ENCODE data around the gene ITGAE. TPM values are rescaled to one million over a fixed set of nuclear protein-coding genes. Genes with fewer than 3 reads are reported as not detected.
A peak's percentile ranks its signal among the peaks of the same experiment; 100 is the strongest.

The ITGAE gene
- total RNA-seq, 1 experiment from 2014 or later = 24.7 TPM

DNA sequence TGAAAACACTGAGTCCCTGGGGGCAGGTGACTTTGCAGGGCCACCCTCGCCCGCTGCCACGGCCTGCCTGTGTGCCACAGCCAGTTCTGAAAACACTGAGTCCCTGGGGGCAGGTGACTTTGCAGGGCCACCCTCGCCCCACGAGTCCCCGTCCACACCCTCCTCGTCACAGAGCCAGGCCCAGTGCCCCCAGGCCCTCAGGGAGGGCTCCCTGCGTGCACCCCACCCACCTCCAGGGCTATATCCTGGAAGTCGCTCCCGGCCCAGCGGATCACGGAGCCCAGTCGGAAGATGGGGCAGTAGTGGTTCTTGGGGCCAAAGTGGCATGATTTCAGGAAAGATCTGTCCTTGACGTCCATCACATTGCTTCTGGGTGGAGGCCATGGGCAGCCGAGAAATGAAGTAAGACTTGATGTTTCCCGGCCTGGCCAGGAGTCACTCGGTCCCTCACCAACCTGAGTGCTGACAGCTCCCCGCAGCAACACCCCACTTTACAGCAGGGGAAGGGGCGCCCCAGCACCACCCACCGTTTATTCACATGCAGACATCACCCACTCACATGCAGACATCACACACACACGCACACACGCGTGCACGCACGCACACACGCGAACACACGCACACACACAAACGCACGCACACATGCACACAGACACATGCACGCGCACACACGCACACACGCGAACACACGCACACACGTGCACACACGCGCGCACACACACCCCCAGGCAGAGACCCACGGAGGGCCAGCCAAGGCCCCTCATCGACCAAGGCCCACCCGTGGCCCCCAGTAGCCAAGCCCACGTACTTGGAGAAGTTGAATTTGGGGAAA is 111.5 kb downstream of the ITGAE start:
- DNase-seq (ENCODE audit: low spot score) = no peak
- in situ Hi-C loops (cut with HindIII; ENCODE audit: low sequenced_read_pairs) = no loop called here

DNA sequence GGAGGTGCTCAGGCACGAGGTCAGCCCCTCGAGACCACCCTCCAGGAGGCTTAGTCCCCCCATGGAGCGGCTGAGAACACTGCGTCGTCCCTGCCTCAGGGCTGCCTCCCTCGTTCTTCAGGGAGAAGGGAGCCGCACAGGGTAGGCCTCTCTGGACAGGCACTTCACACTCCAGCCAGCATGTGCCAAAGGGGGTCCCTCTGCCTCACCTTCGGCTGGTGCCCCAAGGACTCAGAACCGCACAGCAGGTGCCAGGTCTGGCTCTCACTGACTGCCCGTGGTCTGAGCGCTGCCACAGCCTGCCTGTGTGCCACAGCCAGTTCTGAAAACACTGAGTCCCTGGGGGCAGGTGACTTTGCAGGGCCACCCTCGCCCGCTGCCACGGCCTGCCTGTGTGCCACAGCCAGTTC is 112.1 kb downstream of the ITGAE start:
- DNase-seq (ENCODE audit: low spot score) = no peak
- in situ Hi-C loops (cut with HindIII; ENCODE audit: low sequenced_read_pairs) = no loop called here

DNA sequence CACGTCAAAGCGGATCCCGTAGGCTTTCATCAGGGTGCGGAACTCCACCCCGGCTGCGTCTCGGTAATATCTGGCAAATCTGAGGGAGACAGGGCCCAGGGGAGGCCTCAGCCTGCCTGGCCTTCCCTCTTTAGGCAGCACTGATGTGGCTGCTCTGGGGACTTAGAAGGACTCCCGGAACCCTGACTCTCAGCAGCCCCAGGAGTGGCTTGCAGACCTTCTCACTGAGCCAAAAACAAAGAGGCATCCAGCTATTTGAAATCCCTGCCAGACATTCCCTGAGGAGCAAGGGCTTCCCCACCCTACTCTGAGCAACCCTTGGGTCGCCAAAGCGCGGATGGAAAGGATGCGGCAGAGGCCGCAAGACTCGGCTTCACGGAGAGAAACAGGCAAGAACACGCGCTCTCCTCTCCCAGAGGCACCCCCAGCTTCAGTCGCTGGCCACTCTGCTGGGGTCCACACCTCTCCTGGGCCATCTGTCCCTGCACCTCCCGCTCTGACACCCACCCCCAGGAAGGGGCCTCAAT is 112.9 kb downstream of the ITGAE start:
- in situ Hi-C loops (cut with HindIII; ENCODE audit: low sequenced_read_pairs) = no loop called here
- no peak for DNase-seq (ENCODE audit: low spot score)

DNA sequence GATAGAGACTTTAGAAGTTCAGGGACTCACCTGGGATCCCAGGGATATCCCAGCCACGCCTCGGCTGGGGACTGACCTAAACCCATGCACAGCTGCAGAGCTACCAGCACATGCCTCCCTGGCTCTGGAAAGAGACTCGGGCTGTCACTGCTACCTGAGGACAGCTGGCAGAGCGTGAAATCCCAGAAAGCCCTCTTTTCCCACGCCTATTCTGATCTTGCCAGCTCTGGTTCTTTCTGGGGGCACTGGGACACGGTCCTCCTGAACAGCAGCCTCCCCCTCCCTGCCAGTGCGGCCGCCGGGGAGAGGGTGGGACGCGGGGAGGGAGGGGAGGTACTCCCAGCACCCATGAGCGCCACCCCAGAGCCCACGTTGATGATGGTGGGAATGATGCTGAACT is 115.8 kb downstream of the ITGAE start:
- in situ Hi-C loops (cut with HindIII; ENCODE audit: low sequenced_read_pairs) = no loop called here
- no peak for DNase-seq (ENCODE audit: low spot score)

DNA sequence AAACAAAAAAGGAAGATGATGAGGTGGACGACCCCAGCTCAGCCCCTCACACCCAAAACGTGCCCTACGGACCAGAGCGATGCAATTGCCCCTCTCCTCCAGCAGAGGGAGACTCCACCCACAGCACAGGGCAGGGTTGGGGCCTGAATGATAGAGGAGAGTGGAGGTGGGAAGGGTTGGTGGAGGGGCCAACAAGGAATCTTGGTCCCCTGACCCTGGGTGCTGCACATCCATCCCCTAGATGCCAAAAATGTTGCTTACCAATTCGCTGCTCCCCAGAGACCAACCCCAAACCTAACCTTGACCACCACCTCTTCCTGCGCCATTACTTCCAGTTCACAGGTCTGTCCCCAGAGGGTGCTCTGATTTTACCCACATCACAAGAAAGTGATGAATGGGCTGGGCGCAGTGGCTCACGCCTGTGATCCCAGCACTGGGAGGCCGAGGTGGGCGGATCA is 117.9 kb downstream of the ITGAE start:
- no peak for DNase-seq (ENCODE audit: low spot score)
- in situ Hi-C loops (cut with HindIII; ENCODE audit: low sequenced_read_pairs) = no loop called here

DNA sequence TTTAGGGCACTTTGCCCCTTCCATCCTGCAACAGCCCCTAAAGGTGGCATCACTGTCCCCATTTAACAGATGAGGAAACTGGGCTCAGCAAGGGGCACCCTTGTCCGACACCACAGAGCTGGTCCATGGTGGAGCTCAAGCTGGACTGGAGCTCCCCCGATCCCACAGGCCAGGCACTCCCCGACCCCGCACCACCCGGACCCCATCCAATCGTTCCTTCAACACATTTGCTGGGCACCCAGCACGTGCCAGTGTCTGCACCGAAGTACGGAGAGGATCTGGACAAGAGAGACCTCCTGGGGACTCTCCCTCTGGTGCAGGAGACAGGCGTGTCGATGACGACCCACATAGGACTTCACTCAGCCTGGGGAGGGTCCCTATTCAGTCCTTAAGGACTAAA is 119.0 kb downstream of the ITGAE start:
- in situ Hi-C loops (cut with HindIII; ENCODE audit: low sequenced_read_pairs) = no loop called here
- no peak for DNase-seq (ENCODE audit: low spot score)

DNA sequence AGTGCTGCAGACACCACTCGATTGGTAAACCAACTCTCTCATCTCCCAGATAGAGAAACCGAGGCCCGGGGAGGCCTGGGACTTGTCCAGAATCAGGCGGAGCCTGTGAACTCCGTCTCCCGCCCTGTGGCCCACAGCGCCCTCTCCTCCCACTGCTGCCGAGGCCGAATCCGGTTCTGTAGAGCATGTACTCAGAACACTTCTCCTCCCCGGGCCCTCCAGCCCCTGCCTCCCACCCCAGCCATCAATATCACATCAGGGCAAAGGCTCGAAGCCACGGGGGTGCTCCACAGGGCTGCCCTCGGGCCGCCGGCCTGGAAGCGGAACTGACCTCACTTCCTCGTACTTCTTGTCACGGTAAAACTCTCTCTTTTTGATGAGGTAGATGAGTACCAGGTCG is 119.4 kb downstream of the ITGAE start:
- in situ Hi-C loops (cut with HindIII; ENCODE audit: low sequenced_read_pairs) = no loop called here
- DNase-seq (ENCODE audit: low spot score) = no peak

DNA sequence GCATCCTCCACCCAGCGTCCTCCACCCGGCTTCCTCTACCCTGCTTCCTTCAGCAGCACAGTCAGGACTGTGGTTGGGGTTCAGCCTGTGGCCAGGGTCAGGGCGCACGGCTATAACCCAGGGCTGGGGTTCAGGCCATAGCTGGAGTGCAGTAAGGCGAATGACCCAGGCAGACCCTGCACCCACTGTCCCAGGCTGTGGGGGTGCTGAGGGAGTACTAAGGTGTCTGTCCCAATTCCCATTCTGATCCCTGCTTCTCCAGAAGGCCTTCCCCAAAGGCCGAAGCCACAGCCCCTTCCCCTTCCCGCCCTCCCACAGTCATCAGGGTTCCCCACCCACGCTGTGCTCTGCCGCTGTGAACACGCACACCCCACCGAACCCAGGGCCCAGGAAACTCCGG is 119.9 kb downstream of the ITGAE start:
- no peak for DNase-seq (ENCODE audit: low spot score)
- in situ Hi-C loops (cut with HindIII; ENCODE audit: low sequenced_read_pairs) = no loop called here

DNA sequence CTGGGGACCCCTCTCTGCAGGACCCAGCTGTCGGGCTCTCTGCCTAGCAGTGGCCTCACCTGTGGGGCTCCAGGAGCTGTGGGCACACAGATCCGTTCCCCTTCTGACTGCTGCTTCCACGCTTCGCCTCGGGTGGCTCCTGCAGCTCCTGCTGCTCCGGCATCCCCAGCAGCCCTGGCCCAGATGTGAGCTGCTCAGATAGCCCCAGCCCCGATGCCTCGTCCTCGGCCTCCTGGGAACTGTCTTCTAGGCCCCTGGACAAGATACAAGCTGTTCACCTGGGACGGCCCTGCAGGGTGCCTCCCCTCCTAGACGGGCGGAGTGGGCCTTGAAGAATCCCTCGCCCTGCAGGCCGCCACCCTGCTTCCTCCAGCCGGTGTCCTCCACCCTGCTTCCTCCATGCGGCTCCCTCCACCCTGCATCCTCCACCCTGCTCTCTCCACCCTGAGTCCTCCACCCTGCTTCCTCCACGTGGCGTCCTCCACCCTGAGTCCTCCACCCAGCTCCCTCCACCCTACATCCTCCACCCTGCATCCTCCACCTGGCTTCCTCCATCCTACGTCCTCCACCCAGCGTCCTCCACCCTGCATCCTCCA is 121.4 kb downstream of the ITGAE start:
- no peak for DNase-seq (ENCODE audit: low spot score)
- in situ Hi-C loops (cut with HindIII; ENCODE audit: low sequenced_read_pairs) = no loop called here

DNA sequence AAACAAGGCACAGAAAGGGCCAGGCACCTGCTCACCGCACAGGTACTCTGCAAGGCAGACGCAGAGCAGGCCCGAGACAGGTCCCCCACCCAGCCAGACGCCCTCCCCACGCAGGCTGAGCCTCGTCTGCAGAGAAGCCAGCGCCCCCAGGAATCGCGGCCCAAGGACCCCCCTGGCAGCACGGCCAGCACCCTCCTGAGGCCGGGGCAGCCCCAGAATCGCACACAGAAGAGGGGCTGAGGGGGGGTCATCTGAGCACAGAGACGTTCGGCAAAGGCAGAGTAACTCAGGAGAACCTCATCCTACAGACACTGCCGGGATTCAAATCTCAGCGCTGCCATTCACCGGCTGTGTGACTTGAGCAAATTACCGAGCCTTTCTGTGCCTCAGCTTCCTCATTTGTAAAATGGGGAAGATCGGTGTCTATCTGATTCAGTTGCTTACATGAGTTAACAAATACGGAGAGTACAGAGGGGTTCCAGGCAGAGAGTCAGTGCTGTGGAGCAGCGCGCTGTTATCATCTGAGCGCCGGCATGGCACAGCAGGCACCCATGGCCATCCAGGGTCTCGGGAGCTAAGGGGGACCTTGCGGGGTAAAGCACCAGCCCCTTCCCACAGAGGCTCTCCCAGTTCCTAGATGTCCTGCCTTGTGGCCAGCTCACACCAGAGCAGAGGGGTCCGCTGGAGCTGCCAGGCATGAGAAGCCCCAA is 122.0 kb downstream of the ITGAE start:
- in situ Hi-C loops (cut with HindIII; ENCODE audit: low sequenced_read_pairs) = no loop called here
- no peak for DNase-seq (ENCODE audit: low spot score)

DNA sequence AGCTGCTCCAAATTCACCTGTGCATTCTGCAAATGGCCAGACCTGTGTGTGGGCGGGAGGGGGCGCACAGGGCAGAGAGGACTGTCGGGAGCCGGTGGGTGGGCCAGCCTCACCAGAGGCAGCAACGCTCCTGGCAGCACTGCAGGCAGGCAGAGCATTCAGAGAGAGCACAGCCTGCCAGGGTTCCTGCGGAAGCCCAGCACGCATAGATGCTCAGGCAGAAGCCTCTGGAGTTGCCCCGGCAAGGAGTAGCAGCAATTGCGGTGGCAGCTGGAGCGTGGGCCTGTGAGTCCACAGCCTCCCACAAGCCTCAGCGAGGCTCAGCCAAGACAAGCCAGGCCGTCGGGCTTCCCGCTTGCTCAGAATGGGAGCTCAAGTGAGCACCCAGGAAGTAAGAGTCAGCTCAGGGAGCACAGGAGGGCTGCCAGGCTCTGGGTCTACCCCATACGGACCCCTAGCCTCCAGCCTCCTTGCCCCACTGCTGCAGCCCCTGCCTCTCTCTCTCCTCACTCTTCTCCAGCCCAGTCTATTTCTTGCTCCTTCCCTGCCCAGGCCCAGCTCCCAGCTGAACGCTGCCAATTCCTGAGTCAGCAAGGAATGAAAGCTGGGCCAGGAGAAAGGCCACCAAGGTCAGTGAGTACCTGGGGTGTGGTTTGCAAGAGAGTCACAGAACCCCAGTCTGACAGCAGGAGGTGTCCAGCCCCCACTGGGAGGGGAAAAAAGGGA is 122.7 kb downstream of the ITGAE start:
- DNase-seq (ENCODE audit: low spot score) = no peak
- in situ Hi-C loops (cut with HindIII; ENCODE audit: low sequenced_read_pairs) = no loop called here

DNA sequence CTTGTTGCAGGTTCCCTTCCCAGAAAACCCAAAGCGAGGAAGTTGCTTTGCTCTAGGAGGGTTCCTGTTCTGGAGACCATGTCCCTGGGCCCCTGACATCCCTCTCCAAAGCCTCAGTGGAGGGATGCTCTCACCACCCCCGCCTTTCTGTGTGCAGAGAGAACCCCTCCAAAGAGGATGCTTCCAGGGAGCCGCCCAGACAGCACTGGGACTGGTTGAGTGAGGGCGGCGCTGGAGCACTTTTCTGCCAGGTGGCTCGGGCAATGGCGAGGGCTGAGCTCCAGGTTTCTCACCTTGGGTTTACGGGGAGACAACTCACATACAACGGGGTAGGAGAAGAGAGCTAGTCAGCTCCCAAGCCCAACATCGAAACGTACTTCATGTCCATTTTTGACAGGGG is 125.1 kb downstream of the ITGAE start:
- in situ Hi-C loops (cut with HindIII; ENCODE audit: low sequenced_read_pairs) = no loop called here
- no peak for DNase-seq (ENCODE audit: low spot score)

DNA sequence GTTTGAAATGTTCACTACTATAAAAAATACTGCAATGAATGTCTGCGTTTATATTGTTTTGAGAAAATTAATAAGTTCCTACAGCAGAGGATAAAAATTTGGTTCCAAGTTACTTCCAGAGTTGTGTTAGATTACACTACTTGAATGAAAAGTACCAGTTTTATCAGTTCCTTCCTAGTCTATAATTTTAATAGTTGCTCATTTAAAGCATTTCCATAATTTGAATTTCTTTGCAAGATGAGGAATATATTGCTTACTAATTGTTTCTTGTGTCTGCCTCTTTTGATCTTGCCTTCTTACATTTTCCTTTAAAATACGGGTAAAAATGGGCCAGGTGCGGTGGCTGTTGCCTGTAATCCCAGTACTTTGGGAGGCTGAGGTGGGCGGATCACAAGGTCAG is 128.4 kb downstream of the ITGAE start:
- DNase-seq (ENCODE audit: low spot score) = no peak
- in situ Hi-C loops (cut with HindIII; ENCODE audit: low sequenced_read_pairs) = no loop called here

DNA sequence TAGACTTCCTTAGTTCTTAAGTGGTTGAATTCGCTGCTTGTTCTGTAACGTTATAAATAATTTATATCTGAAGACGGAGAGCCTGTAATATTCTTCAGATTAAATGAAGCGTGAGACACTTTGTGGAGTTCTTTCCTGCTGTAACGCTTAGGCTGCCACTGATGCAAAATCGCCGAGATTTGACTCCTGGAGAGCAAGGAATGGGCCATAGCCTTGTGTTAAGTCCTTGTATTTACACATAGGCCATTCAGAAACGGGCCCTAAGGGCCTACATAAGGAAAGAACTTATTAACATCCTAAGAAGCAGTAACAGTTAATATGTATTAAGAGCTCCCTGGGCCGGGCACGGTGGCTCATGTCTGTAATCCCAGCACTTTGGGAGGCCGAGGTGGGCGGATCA is 131.4 kb downstream of the ITGAE start:
- DNase-seq (ENCODE audit: low spot score) = no peak
- in situ Hi-C loops (cut with HindIII; ENCODE audit: low sequenced_read_pairs) = no loop called here

DNA sequence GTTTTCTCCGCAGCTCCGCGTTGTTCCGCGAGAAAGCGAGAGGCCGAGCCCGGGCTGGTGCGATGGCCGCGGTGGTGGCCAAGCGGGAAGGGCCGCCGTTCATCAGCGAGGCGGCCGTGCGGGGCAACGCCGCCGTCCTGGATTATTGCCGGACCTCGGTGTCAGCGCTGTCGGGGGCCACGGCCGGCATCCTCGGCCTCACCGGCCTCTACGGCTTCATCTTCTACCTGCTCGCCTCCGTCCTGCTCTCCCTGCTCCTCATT is 132.0 kb downstream of the ITGAE start:
- in situ Hi-C loops (cut with HindIII; ENCODE audit: low sequenced_read_pairs) = no loop called here
- no peak for DNase-seq (ENCODE audit: low spot score)

DNA sequence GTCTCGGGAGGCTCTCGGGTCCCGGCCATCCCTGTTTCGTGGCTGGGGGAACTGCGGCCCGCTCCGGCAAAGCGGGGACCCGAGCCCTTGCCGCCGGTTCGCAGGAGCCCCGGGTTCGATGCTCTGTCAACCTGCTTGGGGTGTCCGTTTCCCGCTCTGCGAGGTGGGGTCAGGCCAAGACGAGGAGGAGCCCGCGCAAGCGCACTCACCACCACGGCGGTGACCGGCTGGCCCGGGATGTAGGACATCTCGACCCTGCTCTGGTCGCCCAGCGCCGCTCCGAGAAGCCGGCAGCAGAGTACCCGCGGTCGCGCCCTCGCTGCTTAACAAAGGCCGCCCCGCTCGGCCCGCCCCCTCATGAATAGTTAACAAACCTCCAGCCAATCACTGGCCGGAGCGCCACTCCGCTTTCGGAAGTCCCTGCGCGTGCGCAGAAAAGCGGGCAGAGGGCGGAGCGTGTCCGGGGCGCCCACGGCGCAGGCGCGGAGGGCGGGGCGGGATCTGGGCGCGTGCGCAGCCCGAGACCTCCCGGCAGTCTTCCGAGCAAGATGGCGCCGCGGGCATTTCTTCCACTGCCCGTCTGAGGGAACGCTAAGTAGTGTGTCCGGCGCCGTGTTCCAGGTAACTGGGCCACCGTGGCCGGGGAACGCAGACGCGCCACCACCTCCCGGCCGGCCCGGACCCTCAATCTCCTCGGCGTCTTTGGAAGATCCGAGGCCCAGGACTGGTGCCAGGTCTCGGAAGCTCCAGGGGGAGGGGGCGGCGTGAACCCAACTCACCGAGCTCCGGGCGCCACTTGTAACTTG is 132.5 kb downstream of the ITGAE start, which contains the start of the genes EMC6 and TAX1BP3:
TSS of gene EMC6 (plus strand) at position 534 of the 806 bp plus-strand sequence. CDS start 335 bp downstream, outside the sequence.
TSS of gene TAX1BP3 (minus strand) at position 300 of the 806 bp plus-strand sequence. CDS start at position 248, 52 bp downstream.
- in situ Hi-C loops (cut with HindIII; ENCODE audit: low sequenced_read_pairs) = no loop called here
- DNase-seq (ENCODE audit: low spot score) = peak; percentile 98

DNA sequence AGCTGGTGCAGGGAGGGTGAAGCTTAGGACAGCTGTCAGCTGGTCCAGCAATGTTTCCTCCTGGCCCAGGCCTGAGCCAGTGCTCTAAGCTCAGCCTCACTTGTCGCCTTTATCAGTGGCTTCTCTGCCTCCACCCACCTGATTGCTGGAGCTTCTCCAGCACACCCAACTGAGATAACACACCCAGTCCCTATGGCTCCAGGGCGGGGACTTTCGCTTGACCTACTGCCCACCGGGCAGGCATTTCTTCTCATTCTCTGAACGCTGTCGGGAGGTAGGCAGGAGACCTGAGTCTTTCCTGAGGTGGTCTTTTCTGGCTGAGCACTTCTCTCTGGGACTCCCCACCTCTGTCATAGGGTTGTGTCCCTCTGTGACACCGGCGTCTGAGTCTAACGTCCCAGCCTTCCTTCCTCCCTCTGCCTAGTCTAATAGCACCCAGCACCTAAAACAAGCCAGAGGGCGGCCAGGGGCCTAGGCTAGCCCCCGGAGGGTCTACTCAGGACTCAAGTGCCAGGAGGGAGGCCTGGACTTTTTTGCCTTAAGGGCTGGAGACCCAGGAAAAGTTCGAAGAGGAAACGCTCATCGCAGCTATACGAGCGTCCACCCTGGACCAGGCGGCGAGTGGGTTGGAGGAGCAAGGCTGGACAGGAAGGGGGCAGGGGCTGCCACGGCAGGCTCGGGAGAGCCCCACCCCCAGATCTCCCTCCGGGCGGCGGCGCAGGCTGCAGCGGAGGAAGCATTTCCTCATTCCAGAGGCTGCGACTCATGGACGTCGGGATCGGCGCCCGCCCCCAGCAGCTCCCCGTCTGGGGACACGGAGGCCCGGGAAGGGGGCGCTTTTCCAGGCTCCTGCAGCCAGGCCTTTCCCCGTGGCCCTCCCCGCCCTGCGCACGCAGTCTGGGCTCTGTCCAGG is 133.4 kb downstream of the ITGAE start:
- in situ Hi-C loops (cut with HindIII; ENCODE audit: low sequenced_read_pairs) = no loop called here
- DNase-seq (ENCODE audit: low spot score) = peak; percentile 47

DNA sequence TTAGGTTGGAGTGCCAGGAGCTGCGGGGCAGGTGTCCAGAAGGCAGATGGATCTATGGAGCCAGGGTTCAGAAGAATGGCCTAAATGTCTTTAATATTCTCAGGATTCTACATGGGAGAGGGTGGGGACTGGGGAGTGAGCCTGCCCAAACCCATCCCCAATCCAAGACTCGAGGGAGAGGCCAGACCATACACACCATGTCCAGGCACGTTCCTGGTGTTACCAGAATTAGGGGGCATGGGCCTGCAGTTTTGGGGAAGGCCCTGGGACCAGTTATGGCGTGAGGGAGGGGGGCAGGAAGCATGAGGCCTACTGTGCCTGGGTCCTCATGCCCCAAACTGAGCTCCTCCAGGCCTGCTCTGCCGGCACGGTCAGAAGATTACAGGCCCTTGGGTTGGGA is 134.5 kb downstream of the ITGAE start:
- no peak for DNase-seq (ENCODE audit: low spot score)
- in situ Hi-C loops (cut with HindIII; ENCODE audit: low sequenced_read_pairs) = no loop called here

All from G401 (cell line).